GM04504 (cell line): ENCODE data around the gene PDLIM5.
"Not testable (repeated sequence)": the region's sequence is repeated elsewhere in the genome, so short reads cannot be mapped to it uniquely, and the experiment has no call there.

Source experiments
- DNase-seq: peaks from one replicate; pipeline ENCODE4 v3.0.0-alpha.2; 2012; ENCODE audit warnings: low read depth

Gene PDLIM5

DNA sequence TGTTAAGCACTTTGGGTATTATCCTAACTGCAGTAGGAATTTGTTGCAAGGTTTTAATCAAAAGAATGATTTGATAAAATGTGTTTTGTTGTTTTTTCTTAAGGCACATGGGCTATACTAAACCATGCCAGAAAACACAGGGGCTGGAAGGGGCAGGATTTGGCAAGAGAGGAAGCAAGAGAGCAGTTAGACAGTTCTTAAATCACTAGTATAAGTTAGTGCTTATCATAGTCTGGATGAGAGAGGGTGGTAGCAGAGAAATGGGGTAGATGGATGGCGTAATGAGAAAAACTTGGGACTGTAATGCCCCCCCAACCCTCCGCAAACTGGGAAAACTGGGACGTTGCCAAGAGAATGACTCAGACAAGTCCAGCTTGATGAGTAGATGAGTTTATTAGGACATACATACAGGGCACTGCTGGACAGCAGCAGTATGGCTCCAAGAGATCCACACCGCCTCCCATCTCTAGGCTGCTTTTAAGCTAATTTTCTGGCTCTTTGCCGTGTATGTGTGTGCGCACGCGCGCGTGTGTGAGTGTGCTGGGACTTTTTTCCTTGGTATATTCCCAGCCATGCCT, 151.5 kb downstream of the PDLIM5 start:
- no peak for DNase-seq

DNA sequence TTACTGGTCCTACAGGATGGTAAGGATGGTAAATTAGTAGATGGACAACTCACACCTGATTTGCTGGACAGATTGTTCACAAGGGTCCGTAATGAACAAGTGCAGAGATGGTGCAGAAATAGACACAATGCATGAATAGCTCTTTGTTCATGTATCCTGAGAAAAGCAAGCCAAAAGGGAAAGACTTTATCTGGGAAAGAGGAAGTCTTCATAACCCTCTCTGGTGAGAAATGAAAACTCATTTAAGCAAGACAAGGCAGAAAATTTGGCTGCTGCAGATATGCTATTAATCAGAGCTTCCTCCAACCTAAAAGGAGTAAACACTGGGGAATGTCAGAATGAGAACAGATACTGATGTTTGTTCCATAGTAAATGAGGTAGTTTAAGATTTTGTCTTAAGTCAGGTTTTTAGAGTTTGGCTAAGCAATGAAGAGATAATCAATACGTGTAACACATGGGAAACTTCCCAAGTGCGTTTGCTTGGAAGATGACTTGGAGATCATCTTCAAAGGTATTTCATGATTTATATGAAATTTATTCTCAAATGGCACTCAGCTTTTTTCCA, 153.6 kb downstream of the PDLIM5 start:
- DNase-seq: no peak

DNA sequence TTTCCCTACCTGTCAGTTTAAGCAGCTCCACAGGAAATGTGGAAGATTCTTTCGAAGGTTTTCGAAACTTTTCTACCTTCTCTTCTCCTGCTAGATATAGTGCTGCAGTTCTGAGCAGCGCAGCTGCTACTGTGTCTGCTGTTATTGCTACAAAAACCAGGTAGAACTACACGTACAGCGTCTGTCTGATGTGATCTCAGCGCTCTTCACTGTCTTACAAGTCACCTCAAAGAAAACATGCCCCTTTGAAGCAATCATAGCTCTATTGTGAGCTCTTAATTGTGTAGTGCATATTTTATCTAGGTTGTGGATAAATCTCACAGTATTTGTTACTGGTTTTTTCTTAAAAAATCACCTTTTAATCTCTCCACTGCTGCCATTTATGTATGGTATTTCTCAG, 158.4 kb downstream of the PDLIM5 start:
- DNase-seq: no peak

DNA sequence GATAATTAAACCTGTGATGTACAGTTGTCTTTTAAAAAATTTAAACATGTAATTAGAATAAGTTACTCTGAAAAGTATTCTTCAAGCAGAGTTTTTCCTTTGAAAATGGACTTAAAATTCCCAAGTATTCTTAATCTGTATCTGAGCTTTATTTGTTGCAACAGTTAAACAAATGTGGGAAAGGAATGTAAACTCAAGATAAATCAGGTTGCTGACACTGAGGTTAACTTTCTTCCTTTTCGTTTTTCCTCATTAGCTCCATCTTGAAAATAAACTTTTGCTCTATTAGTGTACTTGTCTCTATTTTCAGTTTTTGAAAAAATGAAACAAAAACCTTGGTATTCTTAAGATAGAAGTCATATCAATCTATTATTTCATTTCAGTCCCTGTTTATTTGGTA, 161.5 kb downstream of the PDLIM5 start:
- DNase-seq: no peak

DNA sequence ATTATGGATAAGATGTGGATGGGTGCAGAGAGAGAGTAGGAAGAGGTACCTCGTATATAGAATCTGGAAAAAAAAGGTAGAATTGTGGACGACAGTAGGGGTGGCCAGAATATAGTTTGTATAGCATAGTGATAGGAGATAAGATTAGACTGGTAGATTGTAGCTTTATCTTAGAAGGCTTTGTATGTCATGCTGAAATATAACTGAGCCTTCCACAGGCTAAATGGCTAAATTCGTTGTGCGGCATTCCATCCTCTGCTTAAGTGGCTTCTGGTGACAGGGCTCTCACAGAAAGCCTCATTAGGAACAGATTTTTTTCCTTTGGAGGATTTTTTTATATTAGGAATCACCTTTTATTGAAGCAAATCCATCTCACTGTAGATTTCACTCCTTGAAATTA, 163.7 kb downstream of the PDLIM5 start:
- DNase-seq: no peak

DNA sequence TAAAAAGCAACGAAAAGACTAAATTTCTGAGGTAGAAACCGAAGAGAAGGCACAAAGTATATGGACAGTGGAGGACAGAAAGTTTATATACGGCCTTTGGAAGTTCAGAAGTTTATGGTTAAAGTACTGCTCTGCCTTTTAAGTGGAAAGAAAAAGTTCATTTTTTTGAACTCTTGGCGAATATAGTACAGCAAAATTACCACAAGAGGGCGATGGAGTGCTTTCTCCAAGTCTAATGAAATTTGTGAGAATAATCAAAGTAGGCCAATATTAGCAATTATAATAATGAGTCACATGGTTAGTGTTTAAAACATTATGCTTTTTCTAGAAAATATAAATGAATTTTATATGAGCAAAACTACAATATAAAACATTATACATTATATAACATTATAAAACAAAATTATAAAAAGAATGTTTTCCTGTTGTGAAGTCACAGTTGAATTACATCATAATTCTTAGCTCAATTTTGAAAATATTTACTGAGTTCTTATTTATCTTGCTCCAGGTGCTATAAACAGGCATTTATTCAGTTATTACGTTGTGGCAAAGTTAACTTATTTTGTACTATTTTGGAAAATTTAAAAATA, 169.8 kb downstream of the PDLIM5 start:
- DNase-seq: no peak

DNA sequence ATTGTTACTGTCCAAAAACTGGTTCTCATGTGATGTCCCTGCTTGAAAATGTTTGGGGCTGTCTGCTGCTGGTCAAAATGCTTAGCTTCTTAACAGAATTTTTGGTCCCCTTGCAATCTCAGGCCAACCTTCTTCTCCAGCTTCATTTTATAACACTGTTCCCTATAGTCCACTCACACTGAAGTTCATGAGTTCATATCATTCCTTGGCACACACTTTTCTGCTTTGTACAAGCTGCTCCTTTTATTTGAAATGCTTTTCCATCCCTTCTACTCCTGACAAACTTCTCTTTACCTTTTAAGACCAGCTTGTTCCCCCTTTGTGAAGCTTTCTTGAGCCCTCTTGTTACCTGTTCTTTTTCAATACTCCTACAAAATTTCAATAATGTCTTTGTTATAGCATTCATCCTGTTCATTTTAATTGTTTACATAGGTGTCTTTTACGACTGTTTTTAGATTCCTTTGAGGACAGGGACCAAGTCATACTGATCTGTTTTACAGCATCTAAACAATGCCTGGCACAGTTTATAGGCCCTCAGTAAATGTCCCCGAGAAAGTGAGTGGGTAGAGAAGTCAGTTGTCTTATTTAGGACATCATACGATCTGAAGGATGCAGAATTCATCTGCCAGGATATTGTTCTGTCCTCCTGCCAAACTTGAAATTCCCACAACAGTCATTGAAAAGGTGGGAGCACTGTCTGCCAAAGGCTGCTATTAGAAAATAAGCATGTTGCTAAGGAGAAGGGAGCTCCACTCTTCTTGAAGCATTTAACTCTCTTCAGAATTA, 171.6 kb downstream of the PDLIM5 start:
- DNase-seq: no peak

DNA sequence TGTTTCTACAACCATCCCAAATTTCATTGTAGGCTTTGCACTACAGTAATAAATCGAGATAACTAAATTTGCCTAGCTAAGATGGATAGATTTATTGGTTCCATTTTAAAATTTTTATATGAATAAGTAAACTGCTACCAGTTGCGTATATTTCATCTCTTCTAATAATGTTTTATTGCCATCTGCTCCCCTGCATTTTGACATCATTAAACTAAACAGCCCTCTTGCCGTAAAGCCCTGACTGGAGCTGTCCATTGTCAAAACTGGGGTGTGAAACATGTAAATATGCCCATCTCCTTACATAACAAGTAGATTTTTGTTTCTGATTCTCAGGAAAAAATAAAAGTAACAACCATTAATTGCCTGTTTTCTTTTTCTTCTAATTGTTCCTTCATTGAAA, 175.2 kb downstream of the PDLIM5 start:
- DNase-seq: no peak

DNA sequence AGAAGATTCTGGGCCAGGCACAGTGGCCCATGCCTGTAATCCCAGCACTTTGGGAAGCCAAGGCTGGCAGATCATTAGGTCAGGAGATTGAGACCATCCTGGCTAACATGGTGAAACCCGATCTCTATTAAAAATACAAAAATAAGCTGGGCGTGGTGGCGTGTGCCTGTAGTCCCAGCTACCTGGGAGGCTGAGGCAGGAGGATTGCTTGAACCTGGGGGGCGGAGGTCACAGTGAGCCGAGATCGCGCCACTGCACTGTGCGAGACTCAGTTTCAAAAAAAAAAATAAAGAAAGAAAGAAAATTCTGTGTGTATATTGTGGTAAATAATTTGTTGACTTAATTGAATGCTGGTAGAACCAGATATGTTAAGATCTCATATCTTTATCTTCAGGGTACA, 177.3 kb downstream of the PDLIM5 start:
- DNase-seq: not testable (repeated sequence)

DNA sequence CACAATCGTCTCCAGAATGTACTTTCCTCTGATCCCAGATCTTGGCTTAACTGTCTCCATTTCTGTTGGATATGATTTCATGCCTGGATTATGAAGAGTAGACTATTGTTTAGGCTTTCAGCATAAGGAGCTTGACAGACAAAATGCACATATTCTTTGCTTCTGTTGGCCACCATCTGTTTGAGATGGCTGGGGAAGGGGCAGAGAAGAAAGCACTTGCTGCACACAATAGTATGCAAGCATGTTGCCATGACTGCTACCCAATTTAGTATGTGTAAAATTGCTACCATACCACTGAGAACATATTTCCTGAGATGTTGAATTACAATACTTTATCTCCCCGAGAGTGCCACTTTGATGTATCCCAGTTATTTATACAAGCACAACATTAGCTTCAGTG, 178.1 kb downstream of the PDLIM5 start:
- no peak for DNase-seq

DNA sequence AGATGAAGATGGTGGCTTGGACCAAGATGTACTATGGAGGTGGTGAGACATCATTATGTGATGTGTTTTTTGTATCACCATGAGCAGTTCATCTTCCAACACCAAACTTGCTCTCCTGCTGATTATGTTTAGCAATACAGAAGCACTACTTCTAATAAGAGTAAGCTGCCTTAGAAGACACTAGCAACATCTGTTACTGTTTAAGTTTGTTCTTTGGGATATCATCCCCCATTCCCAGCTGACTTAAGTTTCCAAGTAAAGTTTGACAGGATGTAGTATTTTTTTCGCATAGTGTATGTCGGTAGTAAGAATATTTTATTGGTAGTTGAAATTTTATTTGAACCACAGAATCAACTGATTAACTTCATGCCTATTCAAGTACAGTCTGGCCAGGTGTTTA, 182.5 kb downstream of the PDLIM5 start:
- DNase-seq: peak; percentile 38

DNA sequence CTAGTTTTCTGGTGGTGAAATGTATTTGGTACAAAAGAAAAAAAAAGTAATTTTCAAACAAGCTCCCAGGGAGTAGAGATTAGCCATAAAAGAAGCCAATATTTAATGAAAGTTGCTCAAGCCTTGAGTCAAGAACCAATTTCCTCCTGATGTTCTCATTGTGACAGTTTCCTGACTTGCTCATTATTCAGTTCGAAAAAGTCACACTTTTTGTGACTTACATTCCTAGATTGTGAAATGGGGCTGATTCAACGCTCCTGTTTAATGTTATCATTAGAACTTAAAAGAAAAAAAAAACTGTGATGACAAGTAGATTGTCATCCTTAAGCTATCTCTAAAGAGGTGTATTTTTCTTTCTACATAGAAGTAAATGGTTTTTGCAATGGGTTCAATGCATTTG, 183.4 kb downstream of the PDLIM5 start:
- no peak for DNase-seq

DNA sequence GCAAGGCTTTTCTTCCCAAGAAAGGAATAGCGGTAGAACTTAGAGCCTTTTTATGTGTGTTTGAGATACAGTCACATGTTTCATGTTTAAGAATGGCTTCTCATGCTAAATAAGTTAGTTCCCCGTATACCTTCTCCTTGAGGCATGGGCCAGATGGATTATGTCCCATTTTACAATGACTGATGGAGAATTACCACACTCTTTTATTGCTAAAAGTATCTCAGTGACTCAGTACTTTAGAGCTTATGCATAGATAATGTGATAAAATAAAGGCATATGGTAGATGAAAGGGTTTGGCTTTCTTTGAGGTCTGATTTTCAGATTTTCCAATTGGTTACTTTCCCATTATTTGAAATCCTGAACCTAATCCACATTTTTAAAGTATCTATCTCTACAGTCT, 184.3 kb downstream of the PDLIM5 start:
- DNase-seq: no peak

DNA sequence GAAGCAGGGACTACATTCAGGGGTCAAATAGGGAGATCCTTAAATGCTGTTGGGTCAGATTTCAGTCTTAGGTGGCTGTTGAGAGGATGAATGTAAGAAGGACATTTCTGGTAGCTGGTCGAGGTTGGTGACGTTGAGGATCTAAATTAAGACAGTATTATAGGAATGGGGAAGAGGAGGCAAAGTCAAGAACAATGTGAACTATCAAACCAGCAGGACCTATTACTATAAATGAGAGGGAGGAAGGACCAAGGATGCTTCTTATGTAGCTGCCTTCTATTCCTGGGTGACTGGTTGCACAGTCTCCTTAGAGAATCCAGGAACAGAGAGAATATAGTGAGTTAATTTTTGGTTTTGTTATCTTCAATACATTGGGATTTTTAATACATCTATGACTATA, 187.6 kb downstream of the PDLIM5 start:
- no peak for DNase-seq

DNA sequence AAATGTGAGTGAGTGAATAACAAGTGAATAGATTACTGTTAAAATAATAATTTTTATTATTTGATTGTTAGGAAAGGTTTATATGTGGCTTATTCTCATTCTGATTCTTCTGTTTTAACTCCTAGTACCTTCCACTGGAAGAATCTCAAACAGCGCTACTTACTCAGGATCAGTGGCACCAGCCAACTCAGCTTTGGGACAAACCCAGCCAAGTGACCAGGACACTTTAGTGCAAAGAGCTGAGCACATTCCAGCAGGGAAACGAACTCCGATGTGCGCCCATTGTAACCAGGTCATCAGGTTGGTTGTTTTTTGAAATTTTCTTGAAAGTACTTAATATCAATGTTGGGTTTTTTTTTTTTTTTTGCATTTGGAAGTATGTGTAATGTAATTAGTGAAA, 188.4 kb downstream of the PDLIM5 start:
- DNase-seq: no peak

DNA sequence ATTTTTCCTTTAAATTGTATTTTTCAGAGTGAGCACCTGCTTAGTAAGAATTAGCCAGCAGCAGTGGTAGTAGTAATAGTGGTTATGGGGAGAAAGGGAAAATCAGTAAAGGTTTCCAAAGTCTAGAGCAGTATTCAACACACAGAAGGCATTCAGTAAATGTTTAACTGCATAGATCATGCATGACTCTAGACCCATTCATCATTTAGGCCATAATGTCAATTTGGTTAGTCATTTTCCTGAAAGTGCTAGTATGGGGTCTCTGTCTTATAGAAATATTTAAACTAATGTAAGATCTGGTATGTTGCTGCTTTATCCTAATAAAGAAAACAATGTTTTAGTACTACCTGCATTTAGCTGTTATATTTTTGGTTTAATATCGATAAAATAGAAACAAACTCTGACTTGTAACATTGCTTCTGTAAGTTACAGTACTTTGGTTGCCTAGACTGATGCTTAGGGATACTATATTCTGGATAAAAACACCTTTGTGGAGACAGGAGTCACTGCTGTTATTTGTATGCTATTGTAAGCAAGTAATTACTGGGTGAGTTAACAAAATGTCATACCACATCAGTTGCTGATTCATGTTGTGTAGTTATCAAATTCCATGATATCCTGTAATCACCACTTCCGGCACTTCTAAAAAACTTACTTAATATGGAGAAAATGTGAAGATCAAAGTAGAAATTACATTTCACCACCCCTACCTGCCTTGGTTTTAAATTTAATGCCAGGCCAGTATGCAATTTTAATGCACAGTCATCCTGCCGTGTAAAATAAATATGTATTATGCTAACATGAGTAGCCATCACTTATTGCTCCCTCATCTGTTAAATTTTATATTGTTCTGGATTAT, 190.2 kb downstream of the PDLIM5 start:
- peak; percentile 19 for DNase-seq

DNA sequence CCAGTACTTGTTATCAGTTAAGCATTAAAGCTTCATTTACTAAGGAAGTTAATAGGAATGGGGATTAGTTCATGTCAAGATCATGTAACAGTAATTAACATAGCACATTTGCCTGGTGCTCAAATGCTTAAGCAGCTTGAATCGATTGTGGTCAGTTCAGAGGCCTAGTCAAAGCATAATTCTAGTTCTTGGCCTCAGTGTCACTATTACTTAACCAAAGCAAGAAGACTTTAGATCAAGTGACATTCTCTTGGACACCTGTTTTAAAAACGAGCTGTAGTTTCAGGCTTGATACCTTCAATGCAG, 190.8 kb downstream of the PDLIM5 start:
- no peak for DNase-seq

DNA sequence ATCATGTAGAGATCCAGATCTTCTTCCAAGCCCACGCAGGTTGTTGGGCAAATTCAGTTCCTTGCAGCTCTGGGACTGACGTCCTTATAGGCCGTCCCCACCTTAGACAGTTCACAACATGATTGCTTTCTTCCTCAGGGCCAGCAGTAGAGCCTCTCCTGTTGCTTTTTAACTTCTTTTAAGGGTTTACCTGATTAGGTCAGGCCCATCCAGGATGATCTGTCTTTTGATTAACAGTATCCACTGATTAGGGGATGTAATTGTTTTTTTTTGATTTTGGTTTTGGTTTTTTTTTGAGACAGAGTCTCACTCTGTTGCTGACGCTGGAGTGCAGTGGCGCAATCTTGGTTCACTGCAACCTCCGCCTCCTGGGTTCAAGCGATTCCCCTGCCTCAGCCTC, 197.0 kb downstream of the PDLIM5 start:
- DNase-seq: no peak

DNA sequence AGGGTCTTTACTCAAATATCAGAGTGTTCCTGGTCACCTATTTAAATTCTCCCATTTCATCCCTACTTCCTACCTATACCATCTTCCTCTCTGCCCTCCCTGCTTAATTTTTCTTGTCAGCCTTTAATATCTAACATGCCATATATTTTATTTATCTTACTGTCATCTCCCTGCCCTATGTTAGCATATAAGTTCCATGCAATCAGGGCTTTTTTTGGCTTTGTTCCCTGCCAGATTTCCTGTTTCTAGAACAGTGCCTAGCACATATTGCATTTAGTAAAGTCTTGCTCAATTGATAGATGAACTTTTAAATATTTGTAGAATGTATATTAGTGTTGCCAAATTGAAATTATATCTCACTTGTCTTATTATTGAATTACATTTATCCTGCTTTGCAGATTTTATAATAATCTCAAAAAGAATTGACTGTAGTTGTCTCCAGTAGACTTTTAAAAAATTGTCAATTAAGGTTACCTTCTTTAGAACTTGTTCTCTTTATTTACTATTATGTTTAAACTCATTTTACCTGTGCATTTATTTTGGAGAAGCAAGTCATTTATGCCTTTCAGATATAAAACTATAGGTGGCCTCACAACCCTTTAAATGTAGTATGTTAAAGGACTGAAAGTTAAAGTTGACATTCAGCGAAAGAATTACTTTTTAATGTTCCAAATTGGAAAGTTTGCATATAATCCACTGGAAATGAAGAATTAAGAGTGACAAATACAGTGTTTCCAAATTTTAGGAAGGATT, 197.8 kb downstream of the PDLIM5 start:
- no peak for DNase-seq

DNA sequence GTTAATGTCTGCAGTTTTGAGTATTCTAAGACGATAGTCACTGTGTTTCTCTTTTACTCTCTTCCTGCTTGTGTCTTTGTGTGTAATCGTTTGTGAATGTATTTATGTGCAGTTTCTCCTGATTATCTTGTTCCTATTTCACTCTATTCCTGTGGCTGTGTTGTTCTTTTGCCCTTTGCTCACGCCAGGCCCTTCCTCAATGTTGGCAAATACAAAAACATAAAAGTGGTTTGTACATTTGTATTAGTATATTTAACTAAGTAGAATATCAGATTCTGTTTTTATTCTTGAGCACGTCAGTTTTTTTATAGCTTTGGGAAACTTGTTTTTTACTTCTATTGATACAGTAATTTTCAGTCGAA, 198.4 kb downstream of the PDLIM5 start:
- no peak for DNase-seq

DNA sequence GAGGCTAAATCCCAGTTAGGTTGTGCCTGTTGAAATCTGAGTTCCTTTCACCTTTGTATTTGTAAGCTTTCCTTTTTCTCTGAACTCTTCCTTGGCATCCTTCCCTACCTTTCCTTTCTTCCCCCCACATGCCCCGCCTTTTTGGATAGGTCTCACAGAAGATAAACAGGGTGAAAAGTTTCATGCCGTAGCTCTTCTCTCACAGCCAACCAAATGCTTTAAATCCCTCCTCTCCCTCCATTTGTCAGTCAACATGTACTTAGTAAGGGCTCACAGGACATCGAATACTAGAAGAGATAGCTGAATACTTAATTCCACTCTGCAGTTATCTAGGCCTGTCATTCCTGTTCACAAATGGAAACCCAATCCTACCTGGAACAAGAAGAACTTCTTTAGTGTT, 198.9 kb downstream of the PDLIM5 start:
- DNase-seq: no peak

DNA sequence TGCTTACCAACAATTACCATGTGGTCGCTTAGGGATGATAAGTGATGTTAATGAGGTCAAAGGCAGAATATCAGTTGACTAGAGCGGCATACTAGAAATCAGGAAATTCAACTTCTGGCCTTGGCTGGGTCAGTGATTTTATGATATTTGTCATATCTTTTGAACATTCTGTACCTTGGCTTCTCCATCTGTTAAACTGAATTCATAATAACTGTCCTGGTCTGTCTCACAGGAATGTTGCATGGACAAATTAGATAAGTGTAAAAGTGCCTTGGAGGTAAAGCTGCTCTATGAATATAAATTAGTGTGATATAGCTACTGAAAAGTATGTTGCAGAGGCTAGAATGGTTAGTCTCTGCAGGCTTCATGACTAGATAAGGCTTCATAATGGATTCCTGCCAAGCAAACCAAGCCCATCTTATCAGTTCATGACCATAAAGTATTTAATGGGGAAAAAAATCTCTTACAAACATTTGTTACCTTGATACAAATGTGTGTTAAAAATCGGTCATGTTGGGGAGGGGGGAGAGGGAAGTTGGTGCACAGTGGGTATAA, 201.4 kb downstream of the PDLIM5 start:
- no peak for DNase-seq
